ENCODE measurements around the gene SENP6.
"Not testable (repeated sequence)": the region's sequence is repeated elsewhere in the genome, so short reads cannot be mapped to it uniquely, and the experiment has no call there.

Gene SENP6

DNA sequence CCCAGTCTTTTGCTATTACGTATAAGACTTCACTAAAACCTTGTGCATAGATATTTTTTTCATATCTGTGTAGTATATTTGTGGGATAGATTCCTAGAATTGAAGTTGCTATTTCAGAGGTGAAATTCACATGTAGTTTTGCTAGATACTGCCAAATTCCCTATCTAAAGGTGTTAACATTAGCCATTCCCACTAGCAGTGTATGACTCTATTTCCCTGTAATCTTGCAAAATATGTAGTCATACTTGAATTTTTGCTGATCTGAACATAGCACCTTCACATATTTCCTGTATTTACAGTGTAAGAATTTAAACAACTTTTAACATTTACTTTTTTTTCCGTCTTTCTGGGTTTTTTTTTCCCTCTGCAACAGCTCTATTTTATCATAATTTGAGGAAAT lies 24.9 kb downstream of the SENP6 start:
- Histone ChIP-seq H3K36me3 (peaks cover 27% of the 10 kb centered on the region), H3K9me3 (no peaks in the 10 kb centered on the region), H3K4me3 (ENCODE audit: low read depth, low read length) (no peak overlapping the region), H3K4me1 (no peaks in the 10 kb centered on the region), H3K27me3 (no peaks in the 10 kb centered on the region)
- no peak for DNase-seq
- TF ChIP-seq, protein P1, sequence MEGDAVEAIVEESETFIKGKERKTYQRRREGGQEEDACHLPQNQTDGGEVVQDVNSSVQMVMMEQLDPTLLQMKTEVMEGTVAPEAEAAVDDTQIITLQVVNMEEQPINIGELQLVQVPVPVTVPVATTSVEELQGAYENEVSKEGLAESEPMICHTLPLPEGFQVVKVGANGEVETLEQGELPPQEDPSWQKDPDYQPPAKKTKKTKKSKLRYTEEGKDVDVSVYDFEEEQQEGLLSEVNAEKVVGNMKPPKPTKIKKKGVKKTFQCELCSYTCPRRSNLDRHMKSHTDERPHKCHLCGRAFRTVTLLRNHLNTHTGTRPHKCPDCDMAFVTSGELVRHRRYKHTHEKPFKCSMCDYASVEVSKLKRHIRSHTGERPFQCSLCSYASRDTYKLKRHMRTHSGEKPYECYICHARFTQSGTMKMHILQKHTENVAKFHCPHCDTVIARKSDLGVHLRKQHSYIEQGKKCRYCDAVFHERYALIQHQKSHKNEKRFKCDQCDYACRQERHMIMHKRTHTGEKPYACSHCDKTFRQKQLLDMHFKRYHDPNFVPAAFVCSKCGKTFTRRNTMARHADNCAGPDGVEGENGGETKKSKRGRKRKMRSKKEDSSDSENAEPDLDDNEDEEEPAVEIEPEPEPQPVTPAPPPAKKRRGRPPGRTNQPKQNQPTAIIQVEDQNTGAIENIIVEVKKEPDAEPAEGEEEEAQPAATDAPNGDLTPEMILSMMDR (IDR thresholded peaks at IDR 0.05; ENCODE audit: low read depth, low read length), result no peak

DNA sequence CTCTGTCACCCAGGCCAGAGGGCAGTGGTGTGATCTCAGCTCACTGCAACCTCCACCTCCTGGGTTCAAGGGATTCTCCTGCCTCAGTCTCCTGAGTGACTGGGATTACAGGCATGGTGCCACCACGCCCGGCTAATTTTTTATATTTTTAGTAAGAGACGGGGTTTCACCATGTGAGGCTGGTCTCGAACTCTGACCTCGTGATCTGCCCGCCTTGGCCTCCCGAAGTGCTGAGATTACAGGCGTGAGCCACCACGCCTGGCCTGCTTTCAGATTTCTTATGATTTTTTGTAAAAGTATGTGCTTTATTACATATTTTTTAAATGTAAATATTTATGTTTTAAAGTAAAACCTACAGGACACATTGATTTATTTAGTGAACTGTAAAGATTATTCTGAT lies 26.0 kb downstream of the SENP6 start:
- peaks cover 35% of the 10 kb centered on the region for H3K36me3 ChIP-seq
- DNase-seq; H3K4me3 ChIP-seq (ENCODE audit: low read depth, low read length); H3K27me3 ChIP-seq; H3K9me3 ChIP-seq; H3K4me1 ChIP-seq: not testable (repeated sequence)

GRCh38 chr6:75631859-75632635 lies 30.4 kb downstream of the SENP6 start:
- no peaks in the 10 kb centered on the region for H3K27me3 ChIP-seq
- no peaks in the 10 kb centered on the region for H3K4me1 ChIP-seq
- TF ChIP-seq, protein P1 (IDR thresholded peaks at IDR 0.05; ENCODE audit: low read depth, low read length), result no peak
- no peak for DNase-seq
- peaks cover 52% of the 10 kb centered on the region for H3K36me3 ChIP-seq
- H3K4me3 ChIP-seq (ENCODE audit: low read depth, low read length), result no peak overlapping the region
- H3K9me3 ChIP-seq, result no peaks in the 10 kb centered on the region

DNA sequence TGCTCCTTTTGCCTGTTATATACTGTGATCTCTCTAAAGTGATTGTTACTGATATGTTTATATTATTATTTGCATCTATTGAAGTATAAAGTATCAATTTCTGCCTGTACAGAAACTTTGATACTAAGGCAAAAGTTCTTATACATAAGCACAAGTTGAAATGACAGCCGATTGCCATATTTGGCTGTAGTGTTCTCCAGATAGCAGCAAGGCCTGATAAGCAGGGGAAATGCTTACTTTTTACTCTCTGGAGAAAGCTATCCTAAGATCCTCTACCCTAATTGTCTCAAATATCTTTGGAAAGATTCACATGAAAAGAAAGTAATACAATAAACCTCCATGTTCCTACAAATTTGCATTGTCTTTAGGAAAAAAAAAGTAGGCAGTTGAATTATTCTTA lies 31.4 kb downstream of the SENP6 start:
- no peaks in the 10 kb centered on the region for H3K9me3 ChIP-seq
- no peak overlapping the region for H3K4me3 ChIP-seq (ENCODE audit: low read depth, low read length)
- no peak for DNase-seq
- H3K27me3 ChIP-seq, result no peaks in the 10 kb centered on the region
- H3K4me1 ChIP-seq, result no peaks in the 10 kb centered on the region
- TF ChIP-seq, protein P1 (IDR thresholded peaks at IDR 0.05; ENCODE audit: low read depth, low read length), result no peak
- peaks cover 60% of the 10 kb centered on the region for H3K36me3 ChIP-seq

DNA sequence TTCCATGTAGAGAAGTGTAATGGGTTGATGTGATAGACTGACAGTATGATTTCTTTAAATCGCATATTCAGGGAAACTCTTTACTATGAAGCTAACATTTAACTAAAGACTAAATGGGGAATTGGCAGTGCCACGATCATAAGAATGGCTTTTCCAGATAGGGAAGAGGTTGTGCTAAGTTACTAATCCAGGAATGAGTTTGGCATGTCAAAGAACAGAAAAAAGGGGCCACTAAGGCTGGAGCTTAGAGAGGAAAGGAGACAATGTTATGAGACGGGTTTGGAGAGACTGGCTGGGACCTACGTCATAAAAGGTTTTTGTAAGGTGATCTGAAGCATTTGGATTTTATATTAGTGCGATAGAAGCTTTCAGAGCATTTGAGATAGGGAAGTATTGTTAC lies 40.6 kb downstream of the SENP6 start:
- TF ChIP-seq, protein P1 (IDR thresholded peaks at IDR 0.05; ENCODE audit: low read depth, low read length), result no peak
- H3K36me3 ChIP-seq, result peaks cover 38% of the 10 kb centered on the region

DNA sequence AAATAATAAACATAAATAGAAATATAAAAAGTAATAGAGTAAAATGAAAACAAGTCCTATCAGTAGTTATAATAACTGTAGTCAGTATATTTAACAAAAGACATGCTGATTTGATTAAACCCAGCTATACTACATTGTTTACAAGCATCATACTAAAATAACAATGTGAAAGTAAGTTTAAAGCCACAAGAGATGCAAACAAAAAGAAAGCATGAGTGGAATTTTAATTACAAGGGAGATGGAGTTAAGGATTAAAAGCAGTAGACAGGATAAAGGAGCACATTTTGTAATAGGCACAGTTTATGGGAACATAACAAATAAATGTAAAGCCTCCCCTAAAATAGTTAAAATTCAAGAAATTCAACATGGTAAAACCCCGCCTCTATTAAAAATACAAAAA lies 41.5 kb downstream of the SENP6 start:
- Histone ChIP-seq H3K36me3 (peaks cover 33% of the 10 kb centered on the region), H3K4me1 (no peaks in the 10 kb centered on the region; the same call in 1 of the 2 replicates), H3K27me3 (no peaks in the 10 kb centered on the region), H3K9me3 (no peaks in the 10 kb centered on the region), H3K4me3 (ENCODE audit: low read depth, low read length) (no peak overlapping the region)
- DNase-seq, result no peak
- TF ChIP-seq, protein P1 (IDR thresholded peaks at IDR 0.05; ENCODE audit: low read depth, low read length), result no peak

More for the DNA sequence above, 40.6 kb downstream of the SENP6 start:
- Histone ChIP-seq H3K27me3 (no peaks in the 10 kb centered on the region), H3K4me1 (no peaks in the 10 kb centered on the region; the same call in 1 of the 2 replicates), H3K4me3 (ENCODE audit: low read depth, low read length) (no peak overlapping the region), H3K9me3 (no peaks in the 10 kb centered on the region)
- no peak for DNase-seq

All from BE2C (cell line).